GM19395 (cell line): ENCODE data around the gene MPPED1.

Source experiments
- ATAC-seq: cut with Tn5 transposase; IDR thresholded peaks from one replicate; pipeline ENCODE4 v1.9.1; 2021; ENCODE audit warnings: mild to moderate bottlenecking, moderate library complexity; ENCODE audit not compliant: unreplicated experiment

MPPED1 gene

DNA sequence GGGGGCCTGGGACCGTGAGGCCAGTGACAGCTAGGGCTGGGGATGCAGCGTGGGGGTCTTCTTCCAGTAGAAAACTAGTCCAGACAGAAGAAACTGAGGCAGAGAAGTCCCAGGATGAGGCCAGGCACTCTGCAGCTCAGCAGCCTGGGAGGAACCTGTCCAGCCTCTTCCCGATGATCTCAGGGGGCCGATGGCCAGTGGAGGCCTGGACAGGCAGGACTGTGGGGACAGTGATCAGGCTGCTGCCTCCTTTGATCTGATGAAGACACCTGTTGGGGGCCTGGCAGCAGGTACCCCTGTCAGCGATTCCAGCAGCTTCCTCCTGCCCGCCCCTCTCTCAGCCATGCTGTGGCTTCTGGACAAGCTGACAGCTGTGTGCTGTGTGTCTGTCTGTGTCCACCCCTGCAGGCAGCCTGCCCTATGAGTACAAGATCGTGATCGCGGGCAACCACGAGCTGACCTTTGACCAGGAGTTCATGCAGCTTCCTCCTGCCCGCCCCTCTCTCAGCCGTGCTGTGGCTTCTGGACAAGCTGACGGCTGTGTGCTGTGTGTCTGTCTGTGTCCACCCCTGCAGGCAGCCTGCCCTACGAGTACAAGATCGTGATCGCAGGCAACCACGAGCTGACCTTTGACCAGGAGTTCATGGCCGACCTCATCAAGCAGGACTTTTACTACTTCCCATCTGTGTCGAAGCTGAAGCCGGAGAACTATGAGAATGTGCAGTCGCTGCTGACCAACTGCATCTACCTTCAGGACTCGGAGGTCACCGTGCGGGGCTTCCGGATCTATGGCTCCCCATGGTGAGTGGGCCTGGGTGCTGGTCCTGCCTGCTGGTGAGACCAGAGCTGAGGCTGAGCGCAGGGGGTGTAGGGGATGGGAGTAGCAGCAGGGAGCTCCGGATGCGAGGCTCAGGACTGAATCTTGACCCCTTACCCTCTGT is 62.6 kb downstream of the MPPED1 start:
- no peak for ATAC-seq

DNA sequence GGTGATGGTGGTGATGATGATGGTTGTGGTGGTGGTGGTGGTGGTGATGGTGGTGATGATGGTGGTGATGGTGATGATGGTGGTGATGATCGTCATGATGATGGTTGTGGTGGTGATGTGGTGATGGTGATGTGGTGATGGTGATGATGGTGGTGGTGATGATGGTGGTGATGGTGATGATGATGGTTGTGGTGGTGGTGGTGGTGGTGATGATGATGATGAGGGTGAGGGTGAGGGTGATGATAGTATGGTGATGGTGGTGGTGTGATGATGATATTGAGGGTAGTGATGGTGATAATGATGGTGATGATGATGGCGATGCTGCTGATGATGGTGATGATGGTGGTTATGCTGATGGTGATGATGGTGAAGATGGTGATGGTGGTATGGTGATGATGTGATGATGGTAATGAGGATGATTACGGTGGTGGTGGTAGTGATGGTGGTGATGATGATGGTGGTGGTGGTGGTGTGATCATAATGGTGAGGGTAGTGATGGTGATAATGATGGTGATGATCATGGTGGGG is 63.8 kb downstream of the MPPED1 start:
- ATAC-seq, result no peak

DNA sequence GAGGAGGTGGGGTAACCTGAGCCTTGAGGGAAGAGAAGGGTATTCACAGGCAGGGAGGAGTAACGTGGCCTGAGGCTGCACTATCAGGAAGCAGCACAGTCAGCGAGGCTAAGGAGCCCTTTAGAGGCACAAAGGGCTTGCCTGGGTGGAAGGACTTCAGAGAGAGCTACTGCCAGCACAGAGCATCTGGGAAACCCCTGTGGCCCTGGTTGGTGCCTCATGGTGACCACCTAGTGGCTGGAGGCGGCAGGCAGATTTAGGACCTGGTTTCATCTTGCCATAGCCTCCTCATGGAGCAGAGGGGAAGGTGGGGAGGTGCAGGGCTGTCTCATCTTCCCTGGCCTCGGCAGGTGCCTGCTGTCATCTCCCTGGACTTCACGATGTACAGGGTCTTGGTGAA is 64.5 kb downstream of the MPPED1 start:
- no peak for ATAC-seq

DNA sequence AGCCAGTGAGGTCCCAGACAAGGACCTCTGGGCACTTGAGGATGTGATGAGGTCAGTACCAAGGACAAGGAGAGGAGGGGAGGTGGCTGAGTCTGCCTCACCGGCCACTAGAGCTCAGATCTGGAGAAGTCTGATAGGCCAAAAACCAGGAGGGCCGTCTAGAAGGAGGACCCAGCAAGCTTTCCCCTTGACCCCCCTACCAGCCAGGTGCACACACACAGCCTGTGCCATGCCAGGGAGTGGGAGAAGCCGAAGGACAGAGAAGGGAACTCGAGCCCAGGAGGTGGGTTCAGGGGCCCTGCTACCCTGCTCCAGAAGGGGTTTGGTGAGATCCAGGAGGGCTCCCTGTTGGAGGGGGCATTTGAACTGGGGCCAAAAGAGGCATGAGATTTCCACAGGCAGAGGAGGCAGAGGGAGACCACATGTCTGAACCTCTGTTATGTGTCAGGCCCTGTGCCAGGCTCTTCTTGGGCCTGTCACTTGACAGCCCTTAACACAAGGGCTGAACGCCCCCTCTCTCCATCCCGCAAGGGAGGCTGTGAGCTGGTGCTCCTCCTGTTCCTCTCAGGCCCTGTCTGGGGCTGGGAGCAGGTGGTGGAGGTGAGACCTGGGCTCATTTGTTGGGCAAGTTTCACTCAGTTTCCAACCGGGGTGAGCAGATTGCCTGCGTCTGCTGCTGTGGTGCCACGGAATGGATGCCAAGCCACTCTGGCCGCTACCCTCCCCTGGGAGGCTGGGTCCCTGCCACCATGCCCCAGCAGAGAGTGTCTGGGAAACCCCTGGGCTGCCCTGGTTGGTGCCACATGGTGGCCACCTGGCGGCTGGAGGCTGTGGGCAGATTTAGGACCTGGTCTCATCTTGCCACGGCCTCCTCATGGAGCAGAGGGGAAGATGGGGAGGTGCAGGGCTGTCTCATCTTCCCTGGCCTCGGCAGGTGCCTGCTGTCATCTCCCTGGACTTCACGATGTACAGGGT is 65.2 kb downstream of the MPPED1 start:
- ATAC-seq, result no peak

DNA sequence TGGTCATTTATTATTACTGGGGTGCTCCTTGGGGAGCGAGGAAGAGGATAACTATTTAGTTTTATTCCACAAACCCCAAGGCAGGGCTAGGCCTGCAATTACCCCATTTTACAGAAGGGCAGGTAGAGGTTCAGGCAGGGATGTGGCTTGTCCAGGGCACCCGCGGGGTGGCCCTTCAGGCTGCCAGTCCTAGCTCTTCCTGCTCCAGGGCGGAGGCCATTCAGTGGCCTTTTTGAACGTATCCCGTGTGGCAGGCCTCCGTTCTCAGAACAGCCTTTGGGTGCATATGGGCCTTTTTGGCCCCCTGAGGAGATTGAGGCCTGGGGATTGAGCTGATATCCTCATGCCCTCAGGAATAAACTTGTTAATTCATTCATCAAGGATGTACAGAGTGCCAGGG is 66.2 kb downstream of the MPPED1 start:
- no peak for ATAC-seq

DNA sequence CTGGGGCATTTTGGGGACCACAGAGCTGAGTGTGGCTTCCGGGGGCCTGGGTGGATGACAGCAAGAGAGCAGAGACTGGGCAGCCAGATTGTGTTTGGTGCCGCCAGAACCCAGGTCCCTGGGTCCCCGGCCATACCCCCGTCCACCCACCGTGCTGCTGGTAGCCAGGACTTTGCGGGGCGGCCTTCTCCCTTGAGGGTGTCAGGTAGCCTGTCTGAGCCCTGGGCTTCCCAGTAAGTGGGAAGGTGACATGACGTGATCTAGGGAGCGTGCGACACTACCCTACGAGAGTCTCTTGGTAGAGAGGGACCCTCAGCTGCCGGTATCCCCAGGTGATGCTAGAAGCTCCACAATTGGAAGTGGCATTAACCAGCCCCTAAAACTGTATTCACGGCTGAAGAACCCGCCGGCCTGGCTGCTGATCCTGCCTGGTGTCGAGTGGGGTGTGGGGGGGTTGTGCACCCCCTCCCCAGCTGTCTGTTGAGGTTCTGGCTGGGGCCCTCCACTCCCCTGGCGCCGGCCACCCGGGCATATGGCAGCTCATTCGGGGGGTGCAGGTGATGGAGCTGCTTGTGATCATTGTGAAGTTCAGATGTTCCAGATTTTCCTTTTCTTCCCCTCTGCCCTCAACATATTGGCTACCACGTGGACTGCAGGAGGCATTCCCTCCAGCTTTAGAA is 66.9 kb downstream of the MPPED1 start:
- no peak for ATAC-seq

DNA sequence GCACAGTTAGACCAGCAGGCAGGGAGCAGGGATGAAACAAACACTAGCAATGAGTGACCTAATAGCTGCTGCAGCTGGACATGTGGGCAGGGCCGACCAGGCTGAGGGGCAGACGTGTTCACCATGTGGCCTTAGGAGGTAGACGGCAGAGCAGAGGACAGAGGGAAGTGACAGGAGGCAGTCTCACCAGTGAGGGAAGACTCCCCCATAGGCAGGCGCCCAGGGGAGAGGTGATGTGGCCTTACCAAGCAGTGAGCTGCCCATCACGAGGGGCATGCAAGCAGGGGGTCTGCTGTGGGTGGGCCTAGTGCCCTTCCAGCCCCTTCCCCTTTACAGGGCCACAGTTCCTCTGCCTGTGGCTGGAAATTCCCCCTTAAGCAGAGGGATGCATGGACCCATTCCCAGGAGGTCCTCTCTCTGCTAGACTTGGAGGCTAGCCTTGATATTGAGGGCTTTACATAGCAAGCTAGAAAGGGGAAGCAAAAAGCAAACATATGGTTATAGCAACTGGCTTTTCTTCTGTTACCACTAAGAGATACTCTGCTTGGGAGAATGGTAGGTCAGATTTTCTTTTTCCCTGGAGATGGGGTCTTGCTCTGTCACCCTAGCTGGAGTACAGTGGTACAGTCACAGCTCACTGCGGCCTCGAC is 67.6 kb downstream of the MPPED1 start:
- ATAC-seq, result no peak

DNA sequence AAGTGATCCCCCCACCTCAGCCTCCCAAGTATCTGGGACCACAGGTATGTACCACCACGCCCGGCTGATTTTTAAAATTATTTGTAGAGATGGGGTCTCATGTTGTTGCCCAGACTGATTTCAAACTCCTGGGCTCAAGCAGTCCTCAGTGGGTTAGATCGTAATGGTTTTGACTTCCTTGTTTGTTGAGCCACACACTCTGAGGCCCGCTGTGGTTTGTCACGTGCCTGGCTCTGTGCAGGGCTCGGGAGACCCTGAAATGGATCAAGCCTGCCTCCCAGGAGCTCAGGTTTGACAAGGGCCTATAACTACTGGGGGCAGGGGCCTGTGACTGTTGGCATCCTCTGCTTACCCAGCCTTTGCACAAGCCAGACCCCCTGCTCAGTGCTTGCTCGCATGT is 68.1 kb downstream of the MPPED1 start:
- no peak for ATAC-seq

DNA sequence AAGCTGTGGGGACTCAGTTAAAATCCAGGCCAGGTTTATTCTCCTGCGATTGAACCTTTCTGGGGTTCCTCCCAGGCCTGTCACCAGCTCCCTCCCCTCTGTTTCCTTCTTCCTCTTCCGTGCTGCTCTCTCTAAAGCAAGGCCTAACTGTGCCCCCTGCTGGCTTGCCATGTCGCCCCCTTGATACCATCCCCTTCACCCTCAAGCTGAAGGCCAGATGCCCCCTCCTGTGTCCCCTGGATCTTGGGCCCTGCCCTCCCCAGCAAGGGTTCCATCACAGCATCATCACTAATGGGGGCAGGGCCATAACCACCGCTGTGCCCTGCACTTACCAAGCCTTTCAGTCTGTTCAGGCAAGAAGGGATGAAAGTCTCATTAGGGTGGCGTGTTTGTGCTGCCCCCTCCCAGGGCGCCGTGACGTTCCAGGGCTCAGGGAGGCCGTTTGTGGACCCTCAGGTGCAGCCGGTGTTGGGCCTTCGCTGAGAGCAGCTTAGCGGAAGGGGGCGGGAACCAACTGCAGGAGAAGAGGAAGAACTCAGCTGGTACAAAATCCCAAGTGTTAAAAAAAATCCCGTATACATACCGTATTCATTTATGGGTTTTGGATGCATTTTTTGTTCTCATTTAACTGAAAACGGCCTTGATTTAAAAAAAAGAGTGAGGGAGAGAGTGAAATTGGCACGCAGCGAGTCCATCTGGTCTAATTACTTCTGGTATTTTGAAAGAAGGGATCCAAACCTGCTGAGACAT is 69.9 kb downstream of the MPPED1 start:
- no peak for ATAC-seq

DNA sequence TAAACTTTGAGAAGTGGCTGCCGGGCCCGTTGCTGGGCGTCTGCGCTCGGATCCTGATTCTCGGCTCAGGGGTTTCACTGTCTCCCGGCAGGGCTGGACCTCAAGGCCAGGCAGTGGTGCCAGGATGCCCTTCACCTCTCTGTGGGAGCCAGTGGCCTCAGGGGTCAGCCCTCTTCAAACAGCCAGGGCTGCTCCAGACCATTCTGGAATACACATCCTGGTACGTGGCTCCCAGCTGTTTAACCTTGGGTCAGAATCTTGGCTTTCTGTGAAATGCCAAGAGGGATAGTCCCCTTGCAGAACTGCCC is 70.5 kb downstream of the MPPED1 start:
- ATAC-seq, result no peak

DNA sequence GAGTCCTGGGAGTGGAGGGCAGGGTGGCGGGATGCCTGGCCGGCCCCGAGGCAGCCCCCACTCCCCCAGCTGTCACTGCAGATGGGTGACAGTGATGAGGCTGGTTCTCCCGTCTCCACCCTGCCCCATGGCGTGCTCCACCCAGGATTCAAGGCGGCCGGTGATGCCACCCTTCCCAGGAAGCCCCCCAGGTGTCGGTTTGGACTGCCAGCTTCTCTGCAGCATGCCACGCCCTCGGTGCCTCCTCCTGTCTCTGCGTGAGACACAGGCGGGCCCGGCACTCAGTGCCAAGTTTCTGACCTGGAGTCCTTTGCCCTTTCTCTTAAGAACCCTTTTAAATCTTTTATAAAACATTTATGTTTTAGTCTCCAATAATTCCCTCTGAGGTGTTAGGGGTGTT is 71.5 kb downstream of the MPPED1 start:
- ATAC-seq, result no peak

DNA sequence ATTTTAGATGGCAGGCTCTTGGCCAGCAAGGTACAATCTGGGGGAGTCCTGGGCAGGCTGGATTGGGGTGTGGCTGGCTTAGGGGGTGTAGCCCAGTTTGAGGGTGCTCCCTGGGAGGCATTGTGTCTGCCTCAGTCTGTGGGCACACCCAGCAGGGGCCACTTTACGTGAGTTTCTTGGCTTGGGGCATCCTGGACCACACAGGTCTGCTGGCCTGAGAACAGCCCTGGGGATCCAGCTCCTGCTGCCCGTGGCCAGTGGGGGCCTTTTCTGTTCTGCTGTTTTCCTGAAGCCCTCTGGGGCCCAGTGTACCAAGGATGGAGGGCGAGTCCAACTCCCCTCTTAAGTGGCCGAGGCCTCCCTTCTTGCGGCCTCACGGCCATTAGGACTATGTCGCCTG is 71.9 kb downstream of the MPPED1 start:
- ATAC-seq, result no peak

DNA sequence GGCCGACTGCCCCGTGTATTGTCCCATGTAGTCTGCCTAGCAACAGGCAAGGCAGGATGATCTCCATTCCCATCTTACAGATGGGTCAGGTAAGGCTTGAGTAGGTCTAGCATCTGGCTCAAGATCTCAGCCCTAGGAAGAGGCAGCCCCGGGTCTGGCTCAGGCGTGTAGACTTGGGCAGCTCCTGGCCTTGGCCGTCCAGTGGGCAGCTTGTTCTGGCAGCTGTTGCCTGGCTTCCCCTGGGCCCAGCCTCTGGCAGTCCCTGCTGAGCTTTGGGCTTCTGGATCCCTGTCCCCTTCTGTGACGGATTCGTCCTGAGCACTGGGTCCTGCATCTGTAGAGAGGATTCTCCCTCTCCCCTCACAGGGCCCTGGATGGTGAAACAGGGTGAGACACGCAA is 72.4 kb downstream of the MPPED1 start:
- ATAC-seq, result no peak

DNA sequence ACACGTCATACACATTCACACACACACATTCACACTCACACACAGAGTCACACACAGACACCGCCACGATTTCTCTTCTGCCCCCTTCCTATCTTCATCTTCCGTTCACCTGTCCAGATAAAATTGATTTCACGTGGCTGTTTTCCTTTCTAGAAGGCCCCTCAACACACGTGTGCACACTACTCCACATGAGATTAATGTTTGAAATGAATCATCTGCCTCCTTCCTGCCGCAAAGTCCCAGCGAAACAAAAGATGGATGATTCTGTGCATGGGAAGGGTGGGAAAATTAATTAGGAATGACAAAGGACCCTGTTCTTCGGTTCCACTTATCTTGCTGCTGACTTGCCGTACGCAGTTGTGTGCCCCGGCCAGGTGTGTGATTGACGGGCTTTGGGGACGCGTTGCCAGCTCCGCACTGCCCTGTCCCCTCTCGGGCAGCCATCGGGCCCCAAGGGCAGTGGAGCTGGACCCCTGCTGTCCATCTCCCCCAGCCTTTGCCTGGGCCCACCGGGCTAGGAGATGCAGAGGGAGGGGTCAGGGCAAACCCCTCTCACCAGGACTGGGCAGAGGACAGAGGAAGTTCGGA is 73.8 kb downstream of the MPPED1 start:
- ATAC-seq, result no peak

DNA sequence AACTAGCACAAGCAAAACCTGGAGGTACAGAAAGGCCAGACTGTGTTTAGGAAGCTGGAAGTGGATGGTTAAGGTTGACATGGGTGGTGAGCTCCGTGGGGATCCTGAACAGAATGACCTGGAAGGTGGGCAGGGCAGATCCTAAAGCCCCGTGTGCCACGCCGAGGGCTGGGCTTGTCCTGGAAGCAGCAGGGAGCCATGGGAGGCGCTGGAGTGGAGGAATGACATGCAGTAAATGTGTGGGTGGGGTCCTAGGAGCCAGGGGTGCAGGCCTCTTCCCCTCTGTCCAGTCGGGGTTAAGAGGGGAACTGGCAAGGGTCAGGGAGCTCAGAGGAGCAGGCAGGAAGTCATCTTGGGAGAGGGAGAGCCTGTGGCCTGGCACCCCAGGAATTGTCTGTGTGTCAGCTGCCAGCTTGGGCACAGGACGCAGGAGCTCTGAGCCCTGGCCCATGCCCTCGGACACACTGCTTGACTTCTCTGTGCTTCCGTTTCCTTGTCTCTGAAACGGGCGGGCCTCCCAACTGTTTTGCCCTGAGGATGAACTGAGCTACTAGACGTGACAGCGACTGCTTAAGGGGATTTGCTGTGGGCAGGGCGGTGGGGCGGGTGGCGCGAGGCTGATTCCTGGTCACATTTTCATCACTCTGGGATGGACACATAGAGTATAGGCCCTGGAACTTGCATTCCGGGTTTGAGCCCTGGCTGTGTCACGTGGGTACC is 75.7 kb downstream of the MPPED1 start:
- ATAC-seq, result no peak

DNA sequence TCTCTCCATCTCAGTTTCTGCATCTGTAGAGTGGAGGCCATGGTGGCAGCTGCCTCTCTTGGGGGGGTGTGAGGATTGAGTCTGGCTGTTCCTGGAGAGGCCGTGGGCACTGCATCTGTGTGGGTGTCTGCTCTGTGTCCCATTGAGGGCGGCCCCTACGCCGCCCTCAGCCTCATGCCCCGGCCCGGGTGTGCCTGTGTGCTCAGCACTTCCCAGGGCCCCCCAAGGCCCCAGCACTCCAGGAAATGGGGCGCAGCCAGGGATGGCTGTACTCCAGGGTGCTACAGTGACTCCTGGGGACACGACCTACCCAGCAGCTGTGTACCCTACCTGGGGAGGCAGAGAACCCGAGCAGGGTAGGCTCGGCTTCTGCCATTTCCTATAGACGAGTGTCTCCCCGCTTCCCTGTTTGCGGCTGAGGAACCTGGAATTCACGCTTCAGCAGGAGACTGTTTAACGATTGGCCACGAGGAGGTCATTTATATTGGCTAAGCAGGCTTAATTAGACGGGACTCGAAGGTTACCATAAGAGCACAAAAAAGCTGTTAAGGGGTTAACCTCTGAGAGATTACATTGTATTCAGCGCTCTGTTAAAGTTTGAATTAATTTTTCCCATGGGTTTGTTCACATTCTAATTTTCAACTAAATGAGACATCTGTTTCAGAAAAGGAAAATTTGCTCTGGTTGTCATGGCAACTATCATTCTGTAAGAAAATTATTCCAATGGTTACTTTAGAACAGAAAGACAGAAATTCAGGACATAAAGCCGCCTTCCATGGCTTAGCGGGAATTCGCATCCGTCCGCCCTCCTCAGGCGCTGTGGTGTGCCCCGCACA is 76.4 kb downstream of the MPPED1 start:
- no peak for ATAC-seq

DNA sequence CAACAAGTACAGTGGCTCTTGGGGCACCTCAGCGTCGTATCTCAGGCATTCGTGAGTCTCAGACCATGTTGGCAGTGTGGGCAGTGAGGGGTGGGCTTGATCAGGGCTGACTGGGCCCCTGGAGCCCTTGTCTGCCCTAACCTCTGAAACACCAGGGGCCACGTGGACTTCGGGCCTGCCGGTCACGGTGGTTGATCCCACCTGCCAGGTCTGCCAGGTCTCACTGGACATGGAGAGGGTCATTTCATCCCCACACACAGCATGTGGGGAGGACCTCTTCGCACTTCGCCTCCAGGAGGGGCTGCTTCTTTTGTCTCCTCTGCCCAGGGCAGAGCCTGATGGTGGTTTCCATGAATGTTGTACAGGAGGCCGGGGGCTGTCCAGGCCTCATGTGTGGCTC is 77.1 kb downstream of the MPPED1 start:
- no peak for ATAC-seq

DNA sequence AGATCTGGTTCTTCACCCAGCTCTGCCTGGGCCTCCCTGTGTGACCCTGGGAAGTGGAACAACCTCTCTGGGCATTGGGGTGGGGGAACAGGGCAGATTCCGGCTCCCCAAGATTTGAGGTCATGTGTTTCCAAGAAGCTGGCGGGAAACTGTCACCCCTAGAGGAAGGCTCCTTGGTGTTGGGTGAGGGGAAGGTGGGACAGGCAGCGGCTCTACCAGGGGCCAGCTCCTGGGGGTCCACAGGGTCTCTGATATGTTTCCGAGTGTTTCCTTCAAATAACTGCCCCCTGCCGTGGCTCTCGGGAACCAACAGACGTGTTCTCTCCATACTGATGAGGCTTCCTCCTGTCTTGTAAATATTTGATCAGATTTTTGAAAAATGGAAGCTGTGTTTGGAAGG is 78.5 kb downstream of the MPPED1 start:
- ATAC-seq, result no peak
